Keratinocyte (primary cell): Measurements from ENCODE around the gene SMIM24. TPM values are rescaled to one million over a fixed set of nuclear protein-coding genes. Genes with fewer than 3 reads are reported as not detected.

Experiments
- DNase-seq: peaks from one replicate; pipeline ENCODE4 v3.0.0-alpha.2; 2011; ENCODE audit warnings: low read depth, missing footprints, low spot score
- FAIRE-seq: peaks from 2 replicates; lab custom pipeline; 2011; peaks lifted over from hg19 to GRCh38; lab: Jason Lieb, UNC
- H2AFZ ChIP-seq: 2 replicates; pipeline ENCODE4 v1.6.0; 2012; ENCODE audit warnings: low read length, control low read depth, inconsistent platforms; ENCODE audit not compliant: control insufficient read depth
- H3K27ac ChIP-seq: 2 replicates; pipeline ENCODE4 v1.5.1; 2011; ENCODE audit warnings: low read length; ENCODE audit not compliant: control insufficient read depth, insufficient read depth
- H3K27me3 ChIP-seq: 3 replicates; pipeline ENCODE4 v1.6.0; 2011; ENCODE audit warnings: low read length; ENCODE audit not compliant: control insufficient read depth, insufficient read depth; ENCODE audit errors: extremely low read depth
- H3K36me3 ChIP-seq, 2 experiments: 2 replicates in 1 of 2; 3 replicates in 1 of 2; pipeline ENCODE4 v1.5.1; 2011; ENCODE audit warnings: low read length in 2 of 2, mild to moderate bottlenecking in 1 of 2; ENCODE audit not compliant: control insufficient read depth in 2 of 2, insufficient read depth in 2 of 2; ENCODE audit errors: extremely low read depth in 1 of 2
- H3K4me1 ChIP-seq: 3 replicates; pipeline ENCODE4 v1.5.1; 2011; ENCODE audit warnings: low read length; ENCODE audit not compliant: control insufficient read depth, insufficient read depth; ENCODE audit errors: extremely low read depth
- H3K4me2 ChIP-seq: 3 replicates; pipeline ENCODE4 v1.6.0; 2011; ENCODE audit warnings: low read depth, low read length; ENCODE audit not compliant: control insufficient read depth, insufficient read depth; ENCODE audit errors: extremely low read depth
- H3K4me3 ChIP-seq, 3 experiments: fragments of 200-600 bp in 1 of 3; sonication (generic) in 1 of 3; 2 replicates in 2 of 3; 3 replicates in 1 of 3; pipeline ENCODE4 v1.5.1; 2011 to 2016; ENCODE audit warnings: low read length in 3 of 3, mild to moderate bottlenecking in 3 of 3, control low read depth in 2 of 3, inconsistent platforms in 1 of 3, low read depth in 1 of 3, mixed read lengths in 1 of 3, mixed run types in 1 of 3, moderate library complexity in 1 of 3; ENCODE audit not compliant: control insufficient read depth in 2 of 3, insufficient read depth in 2 of 3; ENCODE audit errors: extremely low read depth in 1 of 3
- H3K79me2 ChIP-seq: 2 replicates; pipeline ENCODE4 v1.6.0; 2012; ENCODE audit warnings: low read length; ENCODE audit not compliant: control insufficient read depth, insufficient read depth
- H3K9ac ChIP-seq: 3 replicates; pipeline ENCODE4 v1.6.0; 2011; ENCODE audit warnings: low read length; ENCODE audit not compliant: control insufficient read depth, insufficient read depth; ENCODE audit errors: extremely low read depth
- H3K9me1 ChIP-seq: 3 replicates; pipeline ENCODE4 v1.6.0; 2011; ENCODE audit warnings: low read length; ENCODE audit not compliant: control insufficient read depth, insufficient read depth; ENCODE audit errors: extremely low read depth
- H3K9me3 ChIP-seq: 2 replicates; pipeline ENCODE4 v1.5.1; 2012; ENCODE audit warnings: low read depth, low read length; ENCODE audit not compliant: control insufficient read depth
- H4K20me1 ChIP-seq: 3 replicates; pipeline ENCODE4 v1.6.0; 2011; ENCODE audit warnings: low read length; ENCODE audit not compliant: control insufficient read depth, insufficient read depth; ENCODE audit errors: extremely low read depth
- EZH2 ChIP-seq: IDR thresholded peaks from one replicate; pipeline ENCODE4 v1.6.1; 2012; ENCODE audit warnings: inconsistent platforms, mild to moderate bottlenecking, low read length, moderate library complexity
- dilution Hi-C: fragments of 300-500 bp; cut with MboI; formaldehyde crosslinking; loops from one replicate; pipeline ENCODE4 v1.7.0; 2020; ENCODE audit warnings: low sequenced_read_pairs; ENCODE audit not compliant: extremely low pct_ligation_motif_present
- polyA plus RNA-seq, 5 experiments: library from polyadenylated mRNA; depleted of rRNA in 3 of 5; stranded (reverse) in 3 of 5; stranded (forward) in 1 of 5; unstranded in 1 of 5; fragments of >200 nt; gene quantifications; 1 replicate in 1 of 5; 2 replicates in 3 of 5; 3 replicates in 1 of 5; pipeline versions ENCODE4 v1.2.1 to v1.2.3, GENCODE V29; 2011 to 2012; ENCODE audit warnings: missing spikeins in 2 of 5, low read depth in 1 of 5, low replicate concordance in 1 of 5
- TF ChIP-seq, protein P1 (sequence below), 3 experiments: IDR thresholded peaks in 1 of 3; conservative IDR thresholded peaks in 1 of 3; optimal IDR thresholded peaks in 1 of 3; 2 replicates in 2 of 3; 3 replicates in 1 of 3; pipeline versions ENCODE3 to v1.5.1; 2011; ENCODE audit warnings: low read length in 3 of 3, mild to moderate bottlenecking in 3 of 3, moderate library complexity in 2 of 3, control low read depth in 1 of 3, inconsistent platforms in 1 of 3; ENCODE audit not compliant: insufficient read depth in 2 of 3; ENCODE audit errors: extremely low read depth in 1 of 3

The SMIM24 gene
- polyA plus RNA-seq, 1 donor (not counting 4 experiments of a cell fraction or from before 2014, with no cell fraction given), result not detected

DNA sequence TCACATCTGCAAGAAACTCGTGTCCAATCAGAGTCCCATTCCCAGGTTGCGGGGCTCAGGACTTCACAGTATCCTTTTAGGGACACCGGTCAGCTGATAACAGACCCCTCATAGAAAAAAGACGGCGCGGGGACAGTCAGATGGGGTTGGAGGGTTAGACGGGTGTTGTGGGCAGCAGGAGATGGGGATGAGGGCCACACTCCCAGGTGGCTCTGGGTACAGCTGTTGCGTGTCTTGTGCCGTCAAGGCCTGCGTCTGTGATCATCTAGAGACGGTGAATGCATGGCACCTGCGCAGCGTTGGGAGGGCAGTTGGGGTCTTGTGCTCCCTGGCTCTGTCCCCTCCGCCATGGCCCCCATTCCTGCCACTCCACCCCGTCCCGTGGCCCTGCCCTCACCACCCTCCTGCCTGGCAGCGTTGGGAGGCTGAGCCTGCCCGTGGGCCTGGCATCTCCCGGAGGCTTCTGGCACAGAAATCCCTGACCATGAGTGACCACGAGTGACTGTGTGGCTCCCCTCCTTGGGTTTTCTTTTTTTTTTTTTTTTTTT, 44.7 kb upstream of the SMIM24 start:
- H3K36me3 ChIP-seq, result peaks cover 17 to 25% of the 10 kb centered on the region in 2 experiments
- peaks cover 2% of the 10 kb centered on the region for H3K9me1 ChIP-seq
- H4K20me1 ChIP-seq, result peaks cover 26% of the 10 kb centered on the region
- dilution Hi-C loops, result no loop called here
- H3K4me3 ChIP-seq, result no peak overlapping the region
- H3K9ac ChIP-seq, result no peak overlapping the region
- FAIRE-seq, result no peak
- no peak overlapping the region for H3K4me2 ChIP-seq
- peaks cover 16% of the 10 kb centered on the region for H3K4me1 ChIP-seq
- H3K79me2 ChIP-seq, result peaks cover 28% of the 10 kb centered on the region
- H3K27ac ChIP-seq, result no peak overlapping the region
- H2AFZ ChIP-seq, result no peak overlapping the region
- TF ChIP-seq EZH2, result no peak
- TF ChIP-seq, protein P1, sequence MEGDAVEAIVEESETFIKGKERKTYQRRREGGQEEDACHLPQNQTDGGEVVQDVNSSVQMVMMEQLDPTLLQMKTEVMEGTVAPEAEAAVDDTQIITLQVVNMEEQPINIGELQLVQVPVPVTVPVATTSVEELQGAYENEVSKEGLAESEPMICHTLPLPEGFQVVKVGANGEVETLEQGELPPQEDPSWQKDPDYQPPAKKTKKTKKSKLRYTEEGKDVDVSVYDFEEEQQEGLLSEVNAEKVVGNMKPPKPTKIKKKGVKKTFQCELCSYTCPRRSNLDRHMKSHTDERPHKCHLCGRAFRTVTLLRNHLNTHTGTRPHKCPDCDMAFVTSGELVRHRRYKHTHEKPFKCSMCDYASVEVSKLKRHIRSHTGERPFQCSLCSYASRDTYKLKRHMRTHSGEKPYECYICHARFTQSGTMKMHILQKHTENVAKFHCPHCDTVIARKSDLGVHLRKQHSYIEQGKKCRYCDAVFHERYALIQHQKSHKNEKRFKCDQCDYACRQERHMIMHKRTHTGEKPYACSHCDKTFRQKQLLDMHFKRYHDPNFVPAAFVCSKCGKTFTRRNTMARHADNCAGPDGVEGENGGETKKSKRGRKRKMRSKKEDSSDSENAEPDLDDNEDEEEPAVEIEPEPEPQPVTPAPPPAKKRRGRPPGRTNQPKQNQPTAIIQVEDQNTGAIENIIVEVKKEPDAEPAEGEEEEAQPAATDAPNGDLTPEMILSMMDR (optimal IDR thresholded peaks at IDR 0.05 in 1 of 3, IDR thresholded peaks at IDR 0.05 in 1 of 3, conservative IDR thresholded peaks at IDR 0.05 in 1 of 3; ENCODE audit: extremely low read depth in 1 of 3, insufficient read depth in 2 of 3, low read length in 3 of 3), result no peak
- H3K9me3 ChIP-seq, result no peaks in the 10 kb centered on the region
- H3K27me3 ChIP-seq, result no peaks in the 10 kb centered on the region
- DNase-seq, result no peak

DNA sequence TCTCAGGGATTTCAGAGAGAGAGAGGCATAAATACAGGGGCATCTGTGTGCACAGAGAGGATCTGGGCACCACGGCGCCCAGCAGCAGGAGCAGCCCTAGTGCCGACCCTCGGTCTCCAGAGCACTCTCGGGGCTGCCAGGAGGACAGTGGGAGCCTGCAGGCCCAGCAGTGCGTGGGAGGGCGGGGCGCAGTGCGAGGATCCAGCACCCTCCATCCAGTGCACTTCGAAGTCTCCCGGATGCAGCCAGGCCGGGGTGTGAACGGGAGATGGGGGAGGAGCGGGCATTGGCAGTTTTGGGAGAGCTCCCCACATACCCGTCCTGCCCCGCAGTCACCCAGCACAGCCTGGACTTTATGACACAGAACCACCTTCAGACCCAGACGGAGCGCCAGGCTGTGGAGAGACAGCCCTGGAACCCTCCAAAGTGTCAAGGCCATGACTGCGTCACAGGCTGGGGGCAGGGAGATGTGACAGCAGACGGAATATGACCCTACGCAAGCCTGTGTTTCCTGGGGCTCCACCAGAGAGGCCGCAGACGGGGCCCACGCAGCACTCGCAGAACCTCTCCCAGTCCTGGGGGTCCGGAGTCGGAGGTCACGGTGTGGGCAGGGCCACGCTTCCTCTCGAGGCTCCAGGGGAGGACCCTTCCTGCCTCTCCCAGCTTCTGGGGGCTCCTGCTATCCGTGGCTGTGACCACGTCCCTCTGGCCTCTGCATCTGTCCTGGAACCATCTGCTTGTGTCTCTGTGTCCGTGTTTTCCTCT, 43.9 kb upstream of the SMIM24 start:
- H3K36me3 ChIP-seq, result peaks cover 21 to 25% of the 10 kb centered on the region in 2 experiments
- dilution Hi-C loops, result no loop called here

More for the DNA sequence above, 43.9 kb upstream of the SMIM24 start:
- Histone ChIP-seq H3K4me3 (no peak overlapping the region), H3K79me2 (peaks cover 34% of the 10 kb centered on the region), H4K20me1 (peaks cover 33% of the 10 kb centered on the region), H3K9ac (no peak overlapping the region), H3K27me3 (no peaks in the 10 kb centered on the region), H3K27ac (no peak overlapping the region), H3K4me1 (peaks cover 16% of the 10 kb centered on the region), H3K9me1 (peaks cover 2% of the 10 kb centered on the region), H2AFZ (no peak overlapping the region), H3K9me3 (no peaks in the 10 kb centered on the region), H3K4me2 (no peak overlapping the region)
- TF ChIP-seq, protein P1 (optimal IDR thresholded peaks at IDR 0.05 in 1 of 3, IDR thresholded peaks at IDR 0.05 in 1 of 3, conservative IDR thresholded peaks at IDR 0.05 in 1 of 3; ENCODE audit: extremely low read depth in 1 of 3, insufficient read depth in 2 of 3, low read length in 3 of 3), result no peak
- no peak for TF ChIP-seq EZH2
- FAIRE-seq (no peak), DNase-seq (no peak)
